Ectodermal cell (in vitro differentiated cells): ENCODE results near the gene CAMK2D.

Source experiments
- H3K27ac ChIP-seq: 2 replicates; pipeline ENCODE4 v1.7.0; 2013; ENCODE audit warnings: mild to moderate bottlenecking, low read depth, low read length; ENCODE audit not compliant: insufficient read depth, poor library complexity, severe bottlenecking
- H3K27me3 ChIP-seq: 2 replicates; pipeline ENCODE4 v1.7.0; 2013; ENCODE audit warnings: mild to moderate bottlenecking, low read length; ENCODE audit not compliant: insufficient read depth, control insufficient read depth, poor library complexity, severe bottlenecking
- H3K36me3 ChIP-seq: one replicate; pipeline ENCODE4 v1.7.0; 2013; ENCODE audit warnings: low read length; ENCODE audit not compliant: control insufficient read depth, insufficient read depth
- H3K4me1 ChIP-seq: one replicate; pipeline ENCODE4 v1.7.0; 2013; ENCODE audit warnings: low read length; ENCODE audit not compliant: control insufficient read depth, insufficient read depth
- H3K4me3 ChIP-seq: 2 replicates; pipeline ENCODE4 v1.7.0; 2013; ENCODE audit warnings: low read depth, low read length, control low read depth; ENCODE audit not compliant: insufficient read depth
- H3K9me3 ChIP-seq: 2 replicates; pipeline ENCODE4 v1.7.0; 2013; ENCODE audit warnings: mild to moderate bottlenecking, low read length, moderate library complexity; ENCODE audit not compliant: control insufficient read depth
- whole genome bisulfite sequencing, 2 experiments: methylation state at CpG; one replicate each; pipeline ENCODE4 v1.1.7; 2013; ENCODE audit warnings: missing lambda C conversion rate in 2 of 2; 5-methylcytosine and 5-hydroxymethylcytosine counted together

The CAMK2D gene

DNA sequence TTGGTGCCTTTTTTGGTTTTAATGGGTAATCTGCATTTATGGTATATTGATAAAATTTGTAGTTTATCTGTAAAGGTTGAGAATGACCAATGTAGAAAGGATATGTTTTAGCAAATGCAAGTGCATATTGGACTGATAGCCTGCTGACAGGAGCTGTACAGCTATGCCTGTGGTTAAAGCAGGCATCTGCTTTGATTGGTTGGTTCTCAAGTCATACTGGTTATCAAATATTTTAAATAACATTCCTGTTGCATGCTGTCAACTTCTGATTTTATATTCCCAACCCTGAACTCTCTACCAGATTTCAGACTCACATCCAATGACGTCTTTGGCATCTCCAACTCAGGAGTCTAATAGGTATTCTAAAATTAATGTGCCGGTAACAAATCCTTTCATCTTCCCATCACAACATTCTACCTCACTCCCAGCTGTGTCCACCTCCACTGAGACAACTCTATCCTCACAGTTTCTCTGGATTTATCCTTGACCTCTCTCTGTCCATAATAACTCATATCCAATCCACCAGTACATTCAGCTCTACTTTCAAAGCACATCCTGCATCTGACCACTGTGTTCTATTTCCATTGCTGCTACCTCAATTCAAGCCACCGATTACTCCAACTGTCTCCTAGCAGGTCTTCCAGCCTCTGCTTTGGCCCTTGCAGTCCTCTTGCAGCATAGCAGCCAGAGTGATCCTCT, 125.7 kb downstream of the CAMK2D start:
- Histone ChIP-seq H3K27me3 (no peaks in the 10 kb centered on the region), H3K4me3 (no peak overlapping the region), H3K27ac (no peak overlapping the region), H3K9me3 (no peaks in the 10 kb centered on the region), H3K36me3 (no peaks in the 10 kb centered on the region), H3K4me1 (no peaks in the 10 kb centered on the region)
- 93 to 96% methylated on average over 3 of the region's 3 CpGs for WGBS, 2 experiments

DNA sequence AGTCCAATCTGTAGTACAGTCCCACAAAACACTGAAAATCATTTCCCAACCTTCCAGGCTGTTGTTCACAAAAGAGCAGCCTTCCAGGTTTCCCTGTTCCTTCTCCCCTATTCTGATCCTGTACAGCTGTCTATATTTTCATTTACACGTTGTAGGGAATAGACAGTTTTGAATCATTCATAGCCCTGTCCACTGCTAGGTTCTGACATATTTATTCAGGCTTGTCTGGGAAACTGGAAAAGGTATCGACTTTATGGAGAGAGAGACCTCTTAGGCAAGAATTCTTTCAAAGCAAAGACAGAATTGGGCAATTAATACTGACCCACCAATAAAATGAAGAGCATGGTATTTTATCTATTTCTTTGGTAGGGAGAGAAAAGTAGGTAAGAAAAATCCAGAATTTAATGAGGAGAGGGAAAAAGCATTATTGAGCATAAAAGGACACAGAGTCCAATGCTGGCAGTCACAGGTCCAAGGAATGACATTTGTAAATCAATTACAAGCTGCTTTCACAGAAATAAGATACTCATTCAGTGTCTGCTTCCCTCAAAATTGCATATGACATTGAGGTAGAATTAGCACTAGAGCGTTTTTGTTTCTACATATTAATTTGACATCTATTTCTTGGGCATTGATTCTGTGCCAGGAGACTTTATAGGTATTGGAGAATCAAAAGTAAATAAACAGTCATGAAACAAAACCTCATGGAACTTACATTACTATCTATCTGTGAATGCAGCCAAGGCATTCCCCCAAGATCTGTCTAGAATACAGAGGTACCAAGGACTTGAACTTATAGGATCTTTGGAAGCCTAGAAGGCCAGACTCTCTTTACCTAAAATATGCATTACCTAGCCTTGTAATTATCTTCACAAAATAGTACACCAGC, 127.2 kb downstream of the CAMK2D start:
- no peaks in the 10 kb centered on the region for H3K4me1 ChIP-seq
- no peaks in the 10 kb centered on the region for H3K27me3 ChIP-seq
- no peak overlapping the region for H3K27ac ChIP-seq
- 90 to 94% methylated on average over 1 to 2 of the region's 3 CpGs for WGBS, 2 experiments
- no peak overlapping the region for H3K4me3 ChIP-seq
- no peaks in the 10 kb centered on the region for H3K9me3 ChIP-seq
- no peaks in the 10 kb centered on the region for H3K36me3 ChIP-seq

DNA sequence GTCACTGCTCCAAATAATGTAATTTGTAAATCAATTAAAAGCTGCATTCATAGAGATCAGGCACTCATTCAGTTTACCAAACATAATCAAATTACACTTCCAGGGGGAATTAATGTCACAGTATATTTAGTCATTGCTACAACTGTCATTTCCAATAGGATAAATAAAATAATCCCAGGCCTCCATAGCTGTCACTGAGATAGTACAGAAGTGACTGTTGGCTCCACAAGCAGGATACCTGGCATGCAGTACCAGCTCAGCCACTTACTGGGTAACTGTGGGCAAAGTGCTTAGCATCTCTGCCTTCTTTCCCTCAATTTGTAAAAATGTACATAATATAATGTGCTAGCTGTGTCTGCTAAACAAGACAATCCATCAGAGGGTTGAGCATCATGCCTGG, 128.1 kb downstream of the CAMK2D start:
- Histone ChIP-seq H3K9me3 (no peaks in the 10 kb centered on the region), H3K27me3 (no peaks in the 10 kb centered on the region), H3K36me3 (no peaks in the 10 kb centered on the region), H3K27ac (no peak overlapping the region), H3K4me3 (no peak overlapping the region), H3K4me1 (no peaks in the 10 kb centered on the region)

DNA sequence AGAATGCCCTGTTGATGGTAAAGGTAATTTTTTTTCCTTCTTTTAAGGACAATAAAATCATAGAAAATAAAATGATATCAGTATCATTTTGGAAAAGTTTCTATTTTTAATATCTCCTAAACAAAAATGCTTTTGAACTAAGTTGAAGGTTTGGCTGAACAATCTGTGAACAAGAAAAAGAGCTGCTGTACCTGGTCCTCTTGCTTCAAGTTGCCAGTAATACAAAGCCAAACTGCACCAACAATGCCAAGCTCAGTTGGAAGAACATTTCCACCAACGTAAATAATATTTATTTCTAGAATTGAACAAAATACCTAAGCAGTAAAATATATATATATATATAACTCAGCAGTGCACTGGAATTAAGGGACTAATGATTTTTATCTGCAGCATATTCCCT, 132.8 kb downstream of the CAMK2D start:
- Histone ChIP-seq H3K27me3 (no peaks in the 10 kb centered on the region), H3K4me1 (no peaks in the 10 kb centered on the region), H3K27ac (no peak overlapping the region), H3K4me3 (no peak overlapping the region), H3K36me3 (no peaks in the 10 kb centered on the region), H3K9me3 (no peaks in the 10 kb centered on the region)
- WGBS, 2 experiments: no CpG with 5 or more reads among the region's 1 CpG

DNA sequence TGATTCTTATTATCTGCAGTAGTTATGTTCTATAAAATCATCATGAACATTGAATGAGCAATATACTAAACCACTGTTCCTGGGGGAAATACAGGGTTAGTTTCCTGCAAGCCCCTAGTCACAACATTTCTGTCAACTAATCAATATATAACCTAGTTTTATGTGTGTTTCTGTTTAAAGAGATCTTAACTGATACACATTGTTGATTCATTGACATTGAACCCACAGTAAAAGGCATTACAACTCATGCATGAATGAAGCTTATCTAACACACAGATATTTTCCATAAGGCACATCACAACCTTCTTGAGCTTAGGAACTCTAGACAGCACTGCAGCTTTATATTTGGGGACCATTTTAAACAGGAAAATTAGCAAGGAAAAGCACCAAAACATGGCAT, 134.2 kb downstream of the CAMK2D start:
- no peaks in the 10 kb centered on the region for H3K36me3 ChIP-seq
- no peak overlapping the region for H3K4me3 ChIP-seq
- H3K27me3 ChIP-seq: no peaks in the 10 kb centered on the region
- H3K9me3 ChIP-seq: no peaks in the 10 kb centered on the region
- no peaks in the 10 kb centered on the region for H3K4me1 ChIP-seq
- no peak overlapping the region for H3K27ac ChIP-seq

DNA sequence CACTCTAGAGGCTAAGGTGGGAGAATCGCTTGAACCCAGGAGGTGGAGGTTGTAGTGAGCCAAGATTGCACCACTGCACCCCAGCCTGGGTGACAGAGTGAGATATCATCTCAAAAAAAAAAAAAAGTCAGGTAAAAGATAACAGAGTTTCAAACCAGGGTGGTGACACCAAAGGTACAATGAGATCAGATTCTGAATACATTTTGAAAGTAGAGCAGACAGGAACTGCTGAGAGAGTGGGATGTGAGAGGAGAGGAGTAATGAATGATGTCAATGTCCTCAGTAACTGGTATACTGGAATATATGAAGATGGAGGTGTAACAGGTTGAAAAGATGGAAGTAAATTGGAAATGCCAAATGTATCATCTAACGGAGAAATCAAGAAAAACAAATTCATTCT, 135.6 kb downstream of the CAMK2D start:
- no peak overlapping the region for H3K4me3 ChIP-seq
- no peaks in the 10 kb centered on the region for H3K36me3 ChIP-seq
- no peak overlapping the region for H3K27ac ChIP-seq
- H3K4me1 ChIP-seq: no peaks in the 10 kb centered on the region
- no peaks in the 10 kb centered on the region for H3K27me3 ChIP-seq
- 92 to 100% methylated on average over 2 of the region's 2 CpGs for WGBS, 2 experiments
- no peaks in the 10 kb centered on the region for H3K9me3 ChIP-seq

DNA sequence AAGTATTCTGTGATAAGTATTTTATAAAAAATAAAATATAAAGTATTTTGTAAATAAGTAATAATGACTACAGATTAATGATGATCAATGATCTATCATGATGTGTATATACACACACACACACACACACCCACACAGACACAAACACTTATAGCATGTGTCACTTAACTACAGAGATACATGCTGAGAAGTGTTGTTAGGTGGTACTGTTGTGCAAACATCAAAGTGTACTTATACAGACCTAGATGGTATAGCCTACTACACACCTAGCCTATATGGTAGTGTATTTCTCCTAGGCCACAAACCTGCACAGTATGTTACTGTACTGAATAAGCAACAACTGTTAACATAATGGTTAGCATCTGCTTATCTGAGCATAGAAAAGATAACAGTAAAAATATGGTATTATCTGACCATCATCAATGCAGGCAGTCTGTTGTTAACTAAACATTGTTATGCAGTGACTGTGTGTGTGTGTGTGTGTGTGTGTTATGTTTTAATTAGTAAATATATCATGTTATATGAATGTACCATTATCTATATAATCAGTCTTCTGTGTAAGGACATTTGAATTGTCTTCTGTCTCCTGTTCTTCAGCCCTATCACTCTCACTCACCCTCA, 138.2 kb downstream of the CAMK2D start:
- Histone ChIP-seq H3K9me3 (no peaks in the 10 kb centered on the region), H3K4me3 (no peak overlapping the region), H3K36me3 (no peaks in the 10 kb centered on the region), H3K27me3 (no peaks in the 10 kb centered on the region), H3K27ac (no peak overlapping the region), H3K4me1 (no peaks in the 10 kb centered on the region)

DNA sequence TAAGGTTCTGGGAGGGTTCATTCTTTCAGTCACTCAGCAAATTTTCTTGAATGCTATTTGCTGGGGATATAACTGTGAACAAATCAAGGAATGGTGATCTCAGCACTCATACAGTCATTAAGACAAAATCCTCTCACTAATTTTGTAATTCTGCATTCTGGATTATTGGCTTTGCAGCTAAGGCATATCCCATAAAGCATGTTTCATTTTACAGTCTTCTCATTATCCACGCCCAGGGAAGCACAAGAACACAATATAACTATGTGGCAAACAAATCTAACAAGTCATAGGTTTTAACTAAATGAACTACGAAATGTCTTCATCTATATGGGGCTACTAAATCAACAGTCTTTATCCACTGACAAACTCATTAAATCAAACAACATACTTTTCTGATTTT, 139.9 kb downstream of the CAMK2D start:
- Histone ChIP-seq H3K4me1 (no peaks in the 10 kb centered on the region), H3K27me3 (no peaks in the 10 kb centered on the region)
- WGBS, 2 experiments: 97% methylated on average over 2 of the region's 2 CpGs

DNA sequence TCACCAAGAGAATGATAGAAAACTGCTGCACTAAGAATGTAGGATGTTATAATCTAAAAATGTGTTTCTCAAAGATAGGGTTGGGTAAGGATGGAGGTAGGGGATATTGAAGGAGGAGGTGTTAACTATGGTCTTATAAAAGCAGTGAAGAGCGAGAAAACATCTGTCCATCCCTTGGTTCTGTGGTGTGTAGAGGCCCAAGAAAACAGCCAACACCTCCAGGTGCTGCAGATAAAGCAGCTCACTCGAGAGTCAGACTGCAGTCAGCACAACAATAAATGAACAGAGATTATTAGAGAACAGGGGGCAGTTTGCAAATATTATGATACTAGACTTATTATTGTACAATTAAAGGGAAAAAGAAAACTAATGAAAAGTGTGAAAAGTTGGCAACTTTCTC, 141.5 kb downstream of the CAMK2D start:
- Histone ChIP-seq H3K27ac (no peak overlapping the region), H3K36me3 (no peaks in the 10 kb centered on the region), H3K9me3 (no peaks in the 10 kb centered on the region), H3K4me3 (no peak overlapping the region), H3K4me1 (no peaks in the 10 kb centered on the region), H3K27me3 (no peaks in the 10 kb centered on the region)
- 96 to 100% methylated on average over 2 of the region's 2 CpGs for WGBS, 2 experiments

More for the DNA sequence above, 139.9 kb downstream of the CAMK2D start:
- H3K9me3 ChIP-seq: no peaks in the 10 kb centered on the region
- H3K4me3 ChIP-seq: no peak overlapping the region
- no peaks in the 10 kb centered on the region for H3K36me3 ChIP-seq
- H3K27ac ChIP-seq: no peak overlapping the region

DNA sequence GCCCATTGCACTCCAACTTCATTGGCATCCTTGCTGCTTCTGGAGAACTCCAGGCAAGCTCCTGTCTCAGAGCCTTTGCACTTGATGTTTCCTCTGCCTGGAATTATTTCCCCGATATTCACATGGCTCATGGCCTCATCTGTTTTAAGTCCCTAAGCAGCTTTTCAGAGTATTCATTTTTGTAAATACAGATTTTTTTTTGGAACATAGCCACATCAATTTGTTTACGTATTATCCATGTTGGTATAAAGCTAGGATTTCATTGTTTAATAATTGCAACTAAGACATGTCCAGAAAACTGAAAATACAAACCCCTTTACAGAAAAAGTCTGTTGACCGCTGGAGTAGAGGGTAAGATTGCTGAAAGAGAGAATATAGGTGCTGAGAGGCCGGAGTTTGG, 142.0 kb downstream of the CAMK2D start:
- 91 to 100% methylated on average over 3 of the region's 4 CpGs for WGBS, 2 experiments
- Histone ChIP-seq H3K27ac (no peak overlapping the region), H3K27me3 (no peaks in the 10 kb centered on the region), H3K36me3 (no peaks in the 10 kb centered on the region), H3K9me3 (no peaks in the 10 kb centered on the region), H3K4me3 (no peak overlapping the region), H3K4me1 (no peaks in the 10 kb centered on the region)
